Adrenal gland (tissue), 12 donors: ENCODE results near the gene ARID5A. TPM values are rescaled to one million over a fixed set of nuclear protein-coding genes. Genes with fewer than 3 reads are reported as not detected.

ENCODE experiments used
- DNase-seq, 7 donors: peaks; one replicate each; pipeline ENCODE4 v3.0.0-alpha.2; 2019 to 2020
- H3K27ac ChIP-seq, 5 donors: fragments of 200-600 bp; sonication (generic) in 4 of 5; 1 replicate in 3 of 5; 2 replicates in 2 of 5; pipeline versions ENCODE4 v1.5.1 to v1.8.0; 2016 to 2020; ENCODE audit warnings: mild to moderate bottlenecking in 1 of 5
- H3K27me3 ChIP-seq: fragments of 200-600 bp; 2 replicates; pipeline ENCODE4 v1.8.0; 2021
- H3K36me3 ChIP-seq, 2 donors: fragments of 200-600 bp; replicated peaks in 1 of 2; 1 replicate in 1 of 2; 2 replicates in 1 of 2; pipeline versions ENCODE4 v1.5.1 to v1.8.0; 2018 to 2022
- H3K4me1 ChIP-seq, 2 donors: fragments of 200-600 bp; replicated peaks in 1 of 2; 1 replicate in 1 of 2; 2 replicates in 1 of 2; pipeline versions ENCODE4 v1.5.1 to v1.8.0; 2018 to 2021
- H3K4me3 ChIP-seq, 4 donors: fragments of 200-600 bp; sonication (generic) in 3 of 4; one replicate each; pipeline ENCODE4 v1.5.1; 2016 to 2018
- H3K9me3 ChIP-seq, 3 donors: fragments of 200-600 bp; sonication (generic) in 1 of 3; replicated peaks in 1 of 3; 1 replicate in 2 of 3; 2 replicates in 1 of 3; pipeline versions ENCODE4 v1.5.1 to v1.8.0; 2016 to 2021
- CTCF ChIP-seq, 6 experiments: fragments of 450-650 bp in 4 of 6; fragments of 200-600 bp in 2 of 6; sonication (generic) in 1 of 6; IDR thresholded peaks; 1 replicate in 5 of 6; 2 replicates in 1 of 6; pipeline versions ENCODE4 v1.5.1 to v1.8.0; 2016 to 2021; ENCODE audit warnings: antibody characterized with exemption in 6 of 6, mild to moderate bottlenecking in 2 of 6, moderate library complexity in 1 of 6
- POLR2A ChIP-seq, 2 donors: fragments of 450-650 bp; IDR thresholded peaks; one replicate each; pipeline ENCODE4 v1.6.1; 2017; ENCODE audit warnings: antibody characterized with exemption in 2 of 2, mild to moderate bottlenecking in 2 of 2, moderate library complexity in 1 of 2
- WGBS, 4 donors: extraction: QIAGEN DNeasy Blood & Tissue Kit in 2 of 4; methylation state at CpG; one replicate each; pipeline versions ENCODE4 v1.1.5 to v1.1.7; 2013 to 2017; 5-methylcytosine and 5-hydroxymethylcytosine counted together
- intact Hi-C, 2 donors: fragments of 100-400 bp; cut with DNase I; formaldehyde crosslinking; loops; one replicate each; pipeline versions ENCODE4 v1.14.1 to v1.15.0; 2022 to 2023
- polyA plus RNA-seq, 3 donors: library from polyadenylated mRNA; stranded (reverse); fragments of 200-250 nt in 2 of 3; fragments of 350-450 nt in 1 of 3; fragmentation: Illumina TruSeq in 1 of 3; extraction: RNeasy Lipid Tissue Mini Kit (QIAGEN cat#74804) in 1 of 3; gene quantifications; one replicate each; pipeline ENCODE4 v1.2.3, GENCODE V29; 2013 to 2014
- total RNA-seq, 9 donors: library from RNA; depleted of rRNA in 4 of 9; stranded (reverse); fragments of >200 nt in 4 of 9; fragments of 120-200 nt in 1 of 9; fragmentation: NEBNext Ultra II Directional in 1 of 9; extraction: Animal tissue kit (Norgen Biotek cat#: 25700) in 1 of 9; gene quantifications; one replicate each; pipeline versions ENCODE4 v1.1.0 to v1.2.4, GENCODE V29; 2013 to 2023
- donor health status: healthy with polysubstance abuse.
- donor health status: Bipolar disorder and iron deficiency.
- donor health status: DM: yes; HTN: yes; CAD: no.
- donor health status: DM: no; HTN: no; CAD: no.
- donor health status: DM: no; HTN: no; CAD: no.
- donor health status: DM: yes; HTN: yes; CAD: no.

Gene ARID5A
- total and polyA plus RNA-seq, 12 donors: 0.94 to 39.6 (median 14.3) TPM

GRCh38 chr2:96503637-96504243, 32.8 kb upstream of the ARID5A start:
- no peaks in the 10 kb centered on the region for H3K9me3 ChIP-seq
- no peak overlapping the region for H3K4me3 ChIP-seq
- WGBS, 4 donors: 89 to 100% (median 95%) methylated on average over 4 to 12 of the region's 12 CpGs
- no peak for DNase-seq
- no peak overlapping the region for H3K27ac ChIP-seq
- peaks cover 3 to 9% of the 10 kb centered on the region in 2 donors for H3K4me1 ChIP-seq
- intact Hi-C loops: loop anchor here in 1 of 2 donors (10.0 kb wide), 1 partner anchor 189 kb away; no protein-coding TSS in a partner anchor
- peaks cover 10% of the 10 kb centered on the region for H3K27me3 ChIP-seq
- H3K36me3 ChIP-seq: no peaks in the 10 kb centered on the region
- TF ChIP-seq POLR2A (IDR thresholded peaks at IDR 0.05): no peak
- no peak for TF ChIP-seq CTCF (IDR thresholded peaks at IDR 0.05)

GRCh38 chr2:96505231-96505889, 31.2 kb upstream of the ARID5A start, which contains the start of gene NEURL3:
Gene NEURL3 (minus strand): TSS chr2:96505357. CDS start chr2:96505286, 71 bp downstream.
- no peak within 1 kb of the TSS for H3K4me3 ChIP-seq
- H3K27ac ChIP-seq: no peak within 1 kb of the TSS
- TF ChIP-seq POLR2A (IDR thresholded peaks at IDR 0.05) (no peak), CTCF (IDR thresholded peaks at IDR 0.05) (no peak)
- no peaks in the 10 kb centered on the region for H3K36me3 ChIP-seq
- H3K27me3 ChIP-seq: peaks cover 8% of the 10 kb centered on the region
- WGBS, 4 donors: 55 to 74% (median 68%) methylated on average over 7 to 9 of the region's 9 CpGs
- DNase-seq: no peak
- intact Hi-C loops: loop anchor here (5.0 to 10.0 kb wide), 3 partner anchors 33 to 191 kb away; no protein-coding TSS in a partner anchor
- H3K4me1 ChIP-seq: peaks cover 3 to 9% of the 10 kb centered on the region in 2 donors
- H3K9me3 ChIP-seq: no peaks in the 10 kb centered on the region

- H3K9me3 ChIP-seq: no peaks in the 10 kb centered on the region
- no peak for TF ChIP-seq CTCF (IDR thresholded peaks at IDR 0.05)
- peaks cover 3 to 9% of the 10 kb centered on the region in 2 donors for H3K4me1 ChIP-seq
- H3K36me3 ChIP-seq: no peaks in the 10 kb centered on the region
- H3K27me3 ChIP-seq: no peaks in the 10 kb centered on the region
- no peak for DNase-seq
- 89 to 95% (median 91%) methylated on average over 3 to 8 of the region's 8 CpGs for WGBS, 4 donors
- no peak overlapping the region for H3K4me3 ChIP-seq
- intact Hi-C loops: loop anchor here (5.0 to 10.0 kb wide), 3 partner anchors 34 to 191 kb away; no protein-coding TSS in a partner anchor
- H3K27ac ChIP-seq: no peak overlapping the region
These were observed 30.3 kb upstream of the ARID5A start for GRCh38 chr2:96506016-96506906.

- peaks cover 3 to 9% of the 10 kb centered on the region in 2 donors for H3K4me1 ChIP-seq
- intact Hi-C loops: loop anchor here (5.0 to 10.0 kb wide), 3 partner anchors 35 to 192 kb away; no protein-coding TSS in a partner anchor
- no peak overlapping the region for H3K4me3 ChIP-seq
- no peak overlapping the region for H3K27ac ChIP-seq
- TF ChIP-seq POLR2A (IDR thresholded peaks at IDR 0.05) (no peak), CTCF (IDR thresholded peaks at IDR 0.05) (no peak)
- peaks cover under 1% of the 10 kb centered on the region for H3K27me3 ChIP-seq
- DNase-seq: no peak
- no peaks in the 10 kb centered on the region for H3K9me3 ChIP-seq
- WGBS, 4 donors: 93 to 95% (median 93%) methylated on average over 5 to 7 of the region's 7 CpGs
- no peaks in the 10 kb centered on the region for H3K36me3 ChIP-seq
These were observed 29.7 kb upstream of the ARID5A start for GRCh38 chr2:96506907-96507240.
